HG03135 (cell line): ENCODE results near the gene CTIF.

Experiments
- ATAC-seq: cut with Tn5 transposase; IDR thresholded peaks from one replicate; pipeline ENCODE4 v1.9.1; 2021; ENCODE audit warnings: mild to moderate bottlenecking, moderate library complexity; ENCODE audit not compliant: unreplicated experiment

The CTIF gene

GRCh38 chr18:48904091-48904490 lies 365.3 kb downstream of the CTIF start:
- no peak for ATAC-seq

- no peak for ATAC-seq
Observed at GRCh38 chr18:48904847-48905394, 366.1 kb downstream of the CTIF start.

DNA sequence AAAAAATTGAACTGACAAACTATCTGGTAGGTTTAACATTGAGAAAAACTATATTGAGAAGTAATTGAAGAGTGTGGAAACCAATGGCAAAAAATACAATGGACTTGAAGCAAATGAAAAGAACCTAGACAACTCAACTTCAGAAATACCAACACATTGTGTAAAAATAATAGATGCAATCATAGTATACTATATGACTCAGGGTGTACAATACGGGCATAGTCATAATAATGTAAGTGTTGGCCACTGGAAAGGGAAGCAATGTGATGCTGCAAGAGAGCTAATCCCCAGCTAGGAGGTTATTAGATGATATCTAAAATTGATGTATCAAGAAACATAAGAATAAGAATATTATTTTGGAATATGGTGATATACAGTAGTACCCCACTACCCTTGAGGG lies 366.7 kb downstream of the CTIF start:
- ATAC-seq, result no peak

GRCh38 chr18:48908916-48909315 lies 370.1 kb downstream of the CTIF start:
- ATAC-seq, result no peak

- no peak for ATAC-seq
Observed at GRCh38 chr18:48909721-48910120, 370.9 kb downstream of the CTIF start.

DNA sequence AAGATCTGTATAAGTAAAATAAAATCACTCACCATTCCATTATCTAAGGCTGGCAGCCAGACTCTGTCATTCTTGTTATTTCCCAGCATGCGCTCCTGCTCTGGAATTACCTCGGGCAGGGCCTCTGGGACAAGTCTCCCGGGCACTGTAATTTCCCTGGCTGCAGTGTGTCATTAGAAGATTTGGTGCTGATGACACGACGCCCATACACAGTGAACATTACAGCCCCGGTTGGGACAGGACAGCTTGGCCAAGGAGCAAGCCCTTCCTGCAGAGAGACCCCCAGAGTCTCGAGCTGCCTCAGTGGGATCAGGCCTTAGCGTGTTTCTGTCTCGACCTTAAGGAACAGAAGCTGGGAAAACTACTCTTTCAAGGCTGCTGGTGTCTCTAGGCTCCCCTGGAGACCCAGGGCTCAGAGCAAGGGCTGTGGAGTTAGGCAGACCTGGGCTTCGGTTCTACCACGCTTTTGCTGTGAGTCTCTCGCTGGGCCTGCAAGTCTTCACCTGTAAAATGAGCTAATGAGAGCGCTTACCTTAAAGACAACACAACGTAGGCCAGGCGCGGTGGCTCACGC lies 372.2 kb downstream of the CTIF start:
- no peak for ATAC-seq
